HepG2 (cell line): Measurements from ENCODE around the gene TMEM50B. TPM values are rescaled to one million over a fixed set of nuclear protein-coding genes. Genes with fewer than 3 reads are reported as not detected.

ENCODE experiments used
- ATAC-seq: fragments of 200-7000 bp; cut with Tn5 transposase; 3 replicates; pipeline ENCODE4 v1.9.1; 2020; ENCODE audit warnings: mild to moderate bottlenecking, moderate library complexity
- BruUV-seq: library from RNA; stranded (reverse); fragments of 400-500 nt; replicated peaks from 2 replicates; lab custom pipeline; 2021; lab: Mats Ljungman, UMichigan
- CTCF ChIA-PET: fragments of 300-600 bp; formaldehyde crosslinking; extraction: SDS; loops from one replicate; lab custom pipeline; 2021; ENCODE audit warnings: low total read pairs, inconsistent platforms, low intra/inter-chr PET ratio; lab: Yijun Ruan, JAX
- POLR2A ChIA-PET: fragments of 350-600 bp; sonication (Branson Sonifier 250); formaldehyde crosslinking; loops from one replicate; lab custom pipeline; 2020; ENCODE audit warnings: antibody characterized with exemption, inconsistent platforms; lab: Yijun Ruan, JAX
- DNase-seq: peaks from one replicate; pipeline ENCODE4 v3.0.0-alpha.2; 2015; ENCODE audit warnings: low spot score
- FAIRE-seq: peaks from 3 replicates; lab custom pipeline; 2011; peaks lifted over from hg19 to GRCh38; lab: Jason Lieb, UNC
- H2AFZ ChIP-seq: one replicate; pipeline ENCODE4 v1.6.1; 2011; ENCODE audit warnings: low read length, inconsistent platforms
- H3K27ac ChIP-seq: fragments of 300-600 bp; 3 replicates; pipeline ENCODE4 v1.8.0; 2011; ENCODE audit warnings: mixed run types, mild to moderate bottlenecking, mixed read lengths, low read length, inconsistent platforms; ENCODE audit not compliant: insufficient read depth; ENCODE audit errors: extremely low read length
- H3K27me3 ChIP-seq, 2 experiments: fragments of 200-600 bp in 1 of 2; 2 replicates in 1 of 2; 3 replicates in 1 of 2; pipeline versions ENCODE4 v1.6.0 to v1.8.0; 2011; ENCODE audit warnings: low read length in 2 of 2, mild to moderate bottlenecking in 2 of 2, moderate library complexity in 2 of 2, inconsistent platforms in 1 of 2; ENCODE audit not compliant: insufficient read depth in 2 of 2, control insufficient read depth in 1 of 2
- H3K36me3 ChIP-seq, 2 experiments: fragments of 200-600 bp in 1 of 2; replicated peaks in 1 of 2; 2 replicates in 1 of 2; 3 replicates in 1 of 2; pipeline versions ENCODE4 v1.5.1 to v1.8.0; 2011; ENCODE audit warnings: low read length in 2 of 2, inconsistent platforms in 1 of 2; ENCODE audit not compliant: insufficient read depth in 2 of 2, control insufficient read depth in 1 of 2
- H3K4me1 ChIP-seq: 2 replicates; pipeline ENCODE4 v1.5.1; 2012; ENCODE audit warnings: low read length, inconsistent platforms; ENCODE audit not compliant: insufficient read depth
- H3K4me2 ChIP-seq: 2 replicates; pipeline ENCODE4 v1.6.0; 2011; ENCODE audit warnings: low read depth, low read length, inconsistent platforms
- H3K4me3 ChIP-seq, 3 experiments: fragments of 200-600 bp in 1 of 3; sonication (generic), shearing (Covaris generic) in 1 of 3; replicated peaks in 1 of 3; 2 replicates each; pipeline ENCODE4 v1.5.1; 2011 to 2016; ENCODE audit warnings: low read length in 3 of 3, inconsistent platforms in 2 of 3, low read depth in 2 of 3, mild to moderate bottlenecking in 2 of 3, control low read depth in 1 of 3, mixed read lengths in 1 of 3; ENCODE audit not compliant: insufficient read depth in 1 of 3
- H3K79me2 ChIP-seq: one replicate; pipeline ENCODE4 v1.6.1; 2011; ENCODE audit warnings: low read length, inconsistent platforms; ENCODE audit not compliant: insufficient read depth
- H3K9ac ChIP-seq: 2 replicates; pipeline ENCODE4 v1.6.0; 2011; ENCODE audit warnings: mild to moderate bottlenecking, low read depth, low read length, inconsistent platforms; ENCODE audit not compliant: insufficient read depth
- H3K9me3 ChIP-seq: 2 replicates; pipeline ENCODE4 v1.5.1; 2012; ENCODE audit warnings: mild to moderate bottlenecking, low read length
- H4K20me1 ChIP-seq: 2 replicates; pipeline ENCODE4 v1.6.0; 2011; ENCODE audit warnings: inconsistent platforms, mild to moderate bottlenecking, low read length, moderate library complexity; ENCODE audit not compliant: insufficient read depth
- CHCHD3 ChIP-seq: sonication (generic); formaldehyde crosslinking; IDR thresholded peaks from 2 replicates; pipeline ENCODE4 v1.8.0; 2022; ENCODE audit warnings: mild to moderate bottlenecking, missing genetic modification reagents, moderate library complexity
- ELF3 ChIP-seq: IDR thresholded peaks from 2 replicates; pipeline ENCODE4 v1.6.1; 2016; ENCODE audit warnings: missing genetic modification reagents, missing compliant biosample characterization
- FOXK2 ChIP-seq: fragments of 450-650 bp; IDR thresholded peaks from 2 replicates; pipeline ENCODE4 v1.6.1; 2016
- JUND ChIP-seq: sonication (generic); formaldehyde crosslinking; IDR thresholded peaks from 2 replicates; pipeline ENCODE4 v1.8.0; 2022; ENCODE audit warnings: mild to moderate bottlenecking, missing genetic modification reagents
- KDM5A ChIP-seq: fragments of 200-600 bp; sonication (generic); IDR thresholded peaks from 2 replicates; pipeline ENCODE4 v1.7.0; 2018; ENCODE audit warnings: antibody characterized with exemption, mild to moderate bottlenecking, low read length, borderline replicate concordance
- MXD4 ChIP-seq: IDR thresholded peaks from 2 replicates; pipeline ENCODE4 v1.6.1; 2016; ENCODE audit warnings: mild to moderate bottlenecking, missing biosample characterization, missing genetic modification reagents
- PHF20 ChIP-seq: sonication (generic); formaldehyde crosslinking; IDR thresholded peaks from 2 replicates; pipeline ENCODE4 v1.5.0; 2020; ENCODE audit warnings: mild to moderate bottlenecking, missing genetic modification reagents
- PHF8 ChIP-seq: sonication (generic); formaldehyde crosslinking; IDR thresholded peaks from 2 replicates; pipeline ENCODE4 v1.5.0; 2020; ENCODE audit warnings: missing genetic modification reagents
- RARG ChIP-seq: sonication (generic); formaldehyde crosslinking; IDR thresholded peaks from 2 replicates; pipeline ENCODE4 v1.4.0; 2020; ENCODE audit warnings: low read depth, mild to moderate bottlenecking, missing genetic modification reagents
- RFX3 ChIP-seq: IDR thresholded peaks from 2 replicates; pipeline ENCODE4 v1.6.1; 2016; ENCODE audit warnings: missing biosample characterization, missing genetic modification reagents
- RXRB ChIP-seq: IDR thresholded peaks from 2 replicates; pipeline ENCODE4 v1.6.1; 2016; ENCODE audit warnings: borderline replicate concordance, missing genetic modification reagents, missing compliant biosample characterization
- SAFB2 ChIP-seq: sonication (generic); formaldehyde crosslinking; IDR thresholded peaks from 2 replicates; pipeline ENCODE4 v1.5.1; 2020; ENCODE audit warnings: missing genetic modification reagents, low read depth, mild to moderate bottlenecking, borderline replicate concordance
- SMAD1 ChIP-seq: sonication (generic); formaldehyde crosslinking; IDR thresholded peaks from 2 replicates; pipeline ENCODE4 v1.4.0; 2020; ENCODE audit warnings: missing genetic modification reagents, low read depth, mild to moderate bottlenecking, borderline replicate concordance
- SP1 ChIP-seq, 2 experiments: fragments of 450-650 bp in 1 of 2; sonication (generic) in 1 of 2; formaldehyde crosslinking in 1 of 2; IDR thresholded peaks; 2 replicates each; pipeline versions ENCODE4 v1.4.0 to v1.6.1; 2016 to 2020; ENCODE audit warnings: missing genetic modification reagents in 1 of 2
- YY1 ChIP-seq: IDR thresholded peaks from 2 replicates; pipeline ENCODE4 v1.6.1; 2011; ENCODE audit warnings: low read length, low read depth, moderate library complexity, mild to moderate bottlenecking; ENCODE audit not compliant: insufficient read depth, insufficient replicate concordance
- ZFP41 ChIP-seq: sonication (generic); formaldehyde crosslinking; IDR thresholded peaks from 2 replicates; pipeline ENCODE4 v1.4.0; 2020; ENCODE audit warnings: mild to moderate bottlenecking, missing genetic modification reagents, borderline replicate concordance
- ZMYM3 ChIP-seq: sonication (generic); formaldehyde crosslinking; IDR thresholded peaks from 2 replicates; pipeline ENCODE4 v1.5.1; 2020; ENCODE audit warnings: mild to moderate bottlenecking, missing genetic modification reagents
- ZNF224 ChIP-seq: sonication (generic); formaldehyde crosslinking; IDR thresholded peaks from 2 replicates; pipeline ENCODE4 v1.5.0; 2020; ENCODE audit warnings: mild to moderate bottlenecking, missing genetic modification reagents
- ZNF274 ChIP-seq: sonication (generic); formaldehyde crosslinking; IDR thresholded peaks from 2 replicates; pipeline ENCODE4 v1.5.1; 2020; ENCODE audit warnings: mild to moderate bottlenecking, missing genetic modification reagents
- ZNF713 ChIP-seq: sonication (generic); formaldehyde crosslinking; IDR thresholded peaks from 2 replicates; pipeline ENCODE4 v1.4.0; 2020; ENCODE audit warnings: mild to moderate bottlenecking, missing genetic modification reagents
- ZNF816 ChIP-seq: sonication (generic); formaldehyde crosslinking; IDR thresholded peaks from 2 replicates; pipeline ENCODE4 v1.8.0; 2022; ENCODE audit warnings: missing genetic modification reagents, mild to moderate bottlenecking, borderline replicate concordance
- ZSCAN21 ChIP-seq: sonication (generic); formaldehyde crosslinking; IDR thresholded peaks from 2 replicates; pipeline ENCODE4 v1.8.0; 2022; ENCODE audit warnings: mild to moderate bottlenecking, missing genetic modification reagents, moderate library complexity, borderline replicate concordance
- WGBS: methylation state at CpG from one replicate; pipeline ENCODE4 v1.1.6; 2017; ENCODE audit warnings: low lambda C conversion rate; 5-methylcytosine and 5-hydroxymethylcytosine counted together
- in situ Hi-C: cut with HindIII; loops from 2 replicates; pipeline ENCODE4 v1.10.0; 2017; ENCODE audit warnings: low pct_unique_long_range_greater_than_20kb; ENCODE audit not compliant: extremely low pct_ligation_motif_present
- intact Hi-C: fragments of 100-400 bp; cut with micrococcal nuclease; formaldehyde crosslinking; loops from one replicate; pipeline ENCODE4 v1.10.0; 2022; ENCODE audit not compliant: unreplicated experiment
- polyA plus RNA-seq, 8 experiments: library from polyadenylated mRNA; depleted of rRNA in 3 of 8; stranded (reverse) in 7 of 8; unstranded in 1 of 8; fragments of >200 nt; fragmentation: Illumina TruSeq in 4 of 8; extraction: Trizol in 4 of 8; gene quantifications; 2 replicates each; pipeline versions ENCODE4 v1.2.1 to v1.2.3, GENCODE V29; 2011 to 2016; ENCODE audit warnings: low read depth in 4 of 8, missing spikeins in 1 of 8, mixed read lengths in 1 of 8; ENCODE audit not compliant: insufficient read depth in 1 of 8
- total RNA-seq, 5 experiments: library from RNA; depleted of rRNA; stranded (reverse); fragments of >200 nt; fragmentation: Illumina TruSeq; extraction: Trizol; gene quantifications; 2 replicates each; pipeline ENCODE4 v1.2.3, GENCODE V29; 2016; ENCODE audit warnings: low read depth in 1 of 5
- TF ChIP-seq, protein P1 (sequence below): IDR thresholded peaks from 2 replicates; pipeline ENCODE4 v1.6.1; 2016
- TF ChIP-seq, protein P2 (sequence below): sonication (generic); formaldehyde crosslinking; IDR thresholded peaks from 2 replicates; pipeline ENCODE4 v1.5.0; 2020; ENCODE audit warnings: missing genetic modification reagents

Gene TMEM50B
- total and polyA plus RNA-seq, 2 of the 13 experiments (the other 11 are each of a cell fraction or from before 2014, with no cell fraction given): 29.9 to 46.3 TPM

DNA sequence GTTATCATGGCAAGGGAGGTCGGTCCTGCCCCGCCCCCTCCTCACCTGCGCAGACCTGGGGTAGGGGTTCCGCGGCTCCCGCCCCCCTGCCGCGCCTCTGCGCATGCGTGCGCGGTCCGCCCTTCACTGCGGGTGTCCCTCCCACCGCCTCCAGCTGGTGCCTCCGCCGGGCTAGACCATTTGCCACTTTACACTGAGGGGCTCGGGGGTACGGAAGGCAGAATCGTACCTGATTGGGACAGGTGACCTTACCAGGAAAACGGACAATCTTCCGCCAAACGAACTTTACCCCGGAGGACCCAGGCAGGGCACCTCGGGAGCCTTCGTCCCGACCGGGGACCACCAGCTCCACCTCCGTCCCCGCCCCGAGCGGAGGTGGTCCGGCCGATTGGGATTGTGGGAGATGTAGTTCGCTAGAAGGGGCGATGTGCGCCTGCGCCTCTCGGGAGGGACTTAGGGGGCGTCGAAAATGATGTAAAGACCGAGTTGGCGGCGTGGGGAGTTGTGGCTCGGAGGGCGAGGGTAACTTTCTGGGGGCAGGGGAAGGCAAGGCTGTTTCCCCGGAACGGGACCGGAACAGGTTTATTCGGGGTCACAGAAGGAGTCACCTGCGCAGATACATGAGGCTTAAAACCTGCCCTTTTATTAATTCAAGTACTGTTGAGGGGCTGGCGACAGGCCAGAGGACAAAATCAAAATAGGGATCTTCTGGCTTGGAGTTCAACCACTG lies 11.8 kb upstream of the TMEM50B start, which contains the start of gene DNAJC28:
TSS of gene DNAJC28 (minus strand) at position 344 of the 730 bp plus-strand sequence. CDS start 2,323 bp downstream, outside the sequence.
- ATAC-seq (peak; percentile 96), DNase-seq (peak; percentile 87), FAIRE-seq (peak; percentile 84)
- Histone ChIP-seq H3K4me2 (peak within 1 kb of the TSS; percentile 84), H3K9ac (peak within 1 kb of the TSS; percentile 64), H3K4me3 (peak within 1 kb of the TSS; percentile 78 to 89 (median 81)), H3K79me2 (no peaks in the 10 kb centered on the region), H3K36me3 (no peaks in the 10 kb centered on the region), H2AFZ (peak within 1 kb of the TSS; percentile 94), H3K27ac (peak within 1 kb of the TSS; percentile 56), H3K9me3 (no peaks in the 10 kb centered on the region), H3K4me1 (peaks cover 26% of the 10 kb centered on the region), H4K20me1 (no peaks in the 10 kb centered on the region), H3K27me3 (no peaks in the 10 kb centered on the region; a peak in 1 of 5 replicates)
- in situ Hi-C loops: no loop called here
- ChIA-PET POLR2A (interaction anchor here (0.7 to 5.1 kb wide), 9 partner anchors 10 to 98 kb away, joined by 3 to 96 read pairs (median 4); partner anchors contain the start of genes DONSON, GART, SON and TMEM50B), CTCF (no interaction called here)
- no TSS peak for BruUV-seq
- WGBS: under 1% methylated on average over 24 of the region's 52 CpGs
- intact Hi-C loops: no loop called here
- TF ChIP-seq, protein P1, sequence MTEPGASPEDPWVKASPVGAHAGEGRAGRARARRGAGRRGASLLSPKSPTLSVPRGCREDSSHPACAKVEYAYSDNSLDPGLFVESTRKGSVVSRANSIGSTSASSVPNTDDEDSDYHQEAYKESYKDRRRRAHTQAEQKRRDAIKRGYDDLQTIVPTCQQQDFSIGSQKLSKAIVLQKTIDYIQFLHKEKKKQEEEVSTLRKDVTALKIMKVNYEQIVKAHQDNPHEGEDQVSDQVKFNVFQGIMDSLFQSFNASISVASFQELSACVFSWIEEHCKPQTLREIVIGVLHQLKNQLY (CRISPR knock-in tag): 0 out of 2 replicates have a peak, but pooled peaks have one; percentile 20
- TF ChIP-seq ZMYM3 (CRISPR knock-in tag): no peak
- TF ChIP-seq ZNF274: peak; percentile 88
- peak; percentile 74; the same call in 1 of the 2 replicates for TF ChIP-seq KDM5A
- peak; percentile 35 for TF ChIP-seq YY1
- no peak for TF ChIP-seq ZNF816 (CRISPR knock-in tag)
- peak; percentile 91 for TF ChIP-seq FOXK2
- no peak for TF ChIP-seq JUND (CRISPR knock-in tag)
- 0 out of 2 replicates have a peak, but pooled peaks have one; percentile 40 for TF ChIP-seq MXD4 (CRISPR knock-in tag)
- no peak for TF ChIP-seq CHCHD3 (CRISPR knock-in tag)
- no peak for TF ChIP-seq SP1 (IDR thresholded peaks at IDR 0.05)
- TF ChIP-seq SP1 (CRISPR knock-in tag; IDR thresholded peaks at IDR 0.05): peak; percentile 72
- TF ChIP-seq ZSCAN21 (CRISPR knock-in tag): peak; percentile 44; the same call in 1 of the 2 replicates
- 0 out of 2 replicates have a peak, but pooled peaks have one; percentile 32 for TF ChIP-seq PHF20 (CRISPR knock-in tag)
- no peak; the same call in 1 of the 2 replicates for TF ChIP-seq SAFB2 (CRISPR knock-in tag)
- TF ChIP-seq, protein P2, sequence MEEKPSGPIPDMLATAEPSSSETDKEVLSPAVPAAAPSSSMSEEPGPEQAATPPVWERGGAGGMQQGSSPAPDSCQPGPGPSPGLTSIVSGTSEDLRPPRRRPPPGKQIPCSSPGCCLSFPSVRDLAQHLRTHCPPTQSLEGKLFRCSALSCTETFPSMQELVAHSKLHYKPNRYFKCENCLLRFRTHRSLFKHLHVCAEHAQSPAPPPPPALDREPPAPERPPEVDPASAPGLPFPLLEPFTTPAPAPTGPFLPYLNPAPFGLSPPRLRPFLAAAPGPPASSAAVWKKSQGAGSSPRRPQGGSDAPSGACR (CRISPR knock-in tag): no peak
- peak; percentile 72; the same call in 1 of the 2 replicates for TF ChIP-seq SMAD1 (CRISPR knock-in tag)
- TF ChIP-seq RFX3 (CRISPR knock-in tag): no peak
- peak; percentile 93; the same call in 1 of the 2 replicates for TF ChIP-seq ZNF713
- peak; percentile 44; the same call in 1 of the 2 replicates for TF ChIP-seq ELF3 (CRISPR knock-in tag)
- no peak for TF ChIP-seq RARG
- TF ChIP-seq RXRB: peak; percentile 9; the same call in 1 of the 2 replicates
- TF ChIP-seq ZFP41: no peak
- TF ChIP-seq PHF8 (CRISPR knock-in tag): peak; percentile 66; the same call in 1 of the 2 replicates
- TF ChIP-seq ZNF224 (CRISPR knock-in tag): 0 out of 2 replicates have a peak, but pooled peaks have one; percentile 66
